GM18502 (cell line): ENCODE data around the gene TTL.

Source experiments
- ATAC-seq: cut with Tn5 transposase; IDR thresholded peaks from one replicate; pipeline ENCODE4 v1.9.1; 2021; ENCODE audit warnings: mild to moderate bottlenecking; ENCODE audit not compliant: unreplicated experiment, poor library complexity

Gene TTL

GRCh38 chr2:112572005-112572404, 90.0 kb downstream of the TTL start:
- no peak for ATAC-seq

- ATAC-seq = no peak
Measured at GRCh38 chr2:112577756-112578155, 95.8 kb downstream of the TTL start.

GRCh38 chr2:112579241-112579640, 97.3 kb downstream of the TTL start:
- ATAC-seq = no peak

DNA sequence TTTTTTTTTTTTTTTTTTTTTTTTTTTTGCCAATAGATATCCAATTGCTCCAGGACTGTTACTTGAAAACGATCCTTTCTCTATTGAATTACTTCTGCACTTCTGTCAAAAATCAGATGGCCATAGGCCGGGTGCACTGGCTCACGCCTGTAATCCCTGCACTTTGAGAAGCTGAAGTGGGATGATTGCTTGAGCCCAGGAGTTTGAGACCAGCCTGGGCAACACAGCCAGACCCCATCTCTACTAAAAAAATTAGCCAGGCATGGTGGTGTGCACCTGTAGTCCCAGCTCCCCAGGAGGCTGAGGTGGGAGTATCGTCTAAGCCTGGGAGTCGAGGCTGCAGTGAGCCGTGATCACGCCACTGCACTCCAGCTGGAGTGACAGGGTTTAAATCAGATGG, 98.1 kb downstream of the TTL start:
- ATAC-seq = no peak

DNA sequence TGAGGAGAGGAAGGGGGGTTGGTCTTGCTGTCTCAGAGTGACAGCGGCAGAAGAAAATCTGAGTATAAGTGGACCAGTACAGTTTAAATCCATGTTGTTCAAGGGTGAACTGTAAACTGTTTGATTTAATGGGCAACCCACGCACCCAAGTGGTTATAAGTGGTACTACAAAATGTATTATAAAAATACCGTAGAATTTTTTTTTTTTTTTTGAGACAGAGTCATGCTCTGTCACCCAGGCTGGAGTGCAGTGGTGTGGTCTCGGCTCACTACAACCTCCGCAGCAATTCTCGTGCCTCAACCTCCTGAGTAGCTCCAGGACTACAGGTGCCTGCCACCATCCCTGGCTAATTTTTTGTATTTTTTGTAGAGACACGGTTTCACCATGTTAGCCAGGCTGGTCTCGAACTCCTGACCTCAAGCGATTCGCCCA, 100.4 kb downstream of the TTL start:
- ATAC-seq = no peak

GRCh38 chr2:112583497-112584133, 101.7 kb downstream of the TTL start:
- no peak for ATAC-seq

DNA sequence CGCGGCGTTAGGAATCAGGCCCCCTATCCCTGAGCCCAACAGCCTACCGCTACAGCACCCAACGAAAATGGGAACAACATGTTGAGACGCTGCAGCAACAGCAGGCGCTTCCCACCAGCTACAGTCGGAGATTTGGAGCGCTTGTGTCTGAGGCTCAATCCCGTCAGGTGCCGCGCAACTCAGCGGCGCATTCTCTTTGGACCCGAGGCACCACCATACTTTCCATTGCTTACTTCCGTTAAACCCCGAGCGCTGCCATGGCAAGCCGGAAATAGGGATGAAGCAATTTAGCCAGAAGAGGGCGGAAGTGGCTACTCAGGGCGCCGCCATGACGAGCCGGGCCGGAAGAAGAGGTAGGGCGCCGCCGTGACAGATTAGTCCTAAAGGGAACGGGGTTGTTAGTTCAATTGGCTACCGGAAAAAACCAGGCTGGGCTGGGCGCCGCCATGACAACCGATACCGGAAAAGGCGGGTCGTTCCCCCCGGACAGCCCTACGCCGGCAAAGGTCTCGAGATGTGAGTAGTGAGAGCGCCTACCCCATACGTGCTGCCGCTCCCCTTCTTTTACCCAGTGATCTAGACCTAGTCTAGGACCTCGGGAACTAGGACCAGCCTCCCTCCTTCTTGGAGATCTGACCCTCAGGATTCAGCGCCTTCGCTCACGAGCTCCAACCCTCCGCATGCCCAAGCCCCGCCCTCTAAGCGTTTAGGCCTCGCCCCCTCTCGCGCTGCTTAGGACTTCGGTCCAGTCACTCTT, 102.4 kb downstream of the TTL start, which contains the start of gene CHCHD5:
Gene CHCHD5 (plus strand): TSS at position 476 of the 757 bp plus-strand sequence. CDS start 39 bp downstream, at position 515.
- peak; percentile 92 for ATAC-seq

- ATAC-seq = no peak
Measured at GRCh38 chr2:112584891-112585250, 102.9 kb downstream of the TTL start.

DNA sequence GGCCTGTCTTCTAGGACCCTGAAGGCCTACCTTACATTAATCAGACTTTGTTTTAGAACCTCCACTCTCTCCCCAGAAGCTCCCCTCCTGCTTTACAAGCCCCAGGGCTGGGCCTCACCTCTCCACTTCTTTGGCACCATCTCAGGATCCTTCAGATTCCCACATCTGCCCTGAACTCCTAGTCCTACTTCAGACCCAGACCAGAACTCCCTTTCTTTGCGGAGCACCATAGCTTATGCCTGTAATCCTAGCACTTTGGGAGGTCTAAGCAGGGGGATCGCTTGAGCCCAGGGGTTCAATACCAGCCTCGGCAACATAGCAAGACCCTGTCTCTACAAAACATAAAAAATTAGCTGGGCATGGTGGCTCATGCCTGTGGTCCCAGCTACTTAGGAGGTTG, 103.4 kb downstream of the TTL start:
- ATAC-seq = no peak

DNA sequence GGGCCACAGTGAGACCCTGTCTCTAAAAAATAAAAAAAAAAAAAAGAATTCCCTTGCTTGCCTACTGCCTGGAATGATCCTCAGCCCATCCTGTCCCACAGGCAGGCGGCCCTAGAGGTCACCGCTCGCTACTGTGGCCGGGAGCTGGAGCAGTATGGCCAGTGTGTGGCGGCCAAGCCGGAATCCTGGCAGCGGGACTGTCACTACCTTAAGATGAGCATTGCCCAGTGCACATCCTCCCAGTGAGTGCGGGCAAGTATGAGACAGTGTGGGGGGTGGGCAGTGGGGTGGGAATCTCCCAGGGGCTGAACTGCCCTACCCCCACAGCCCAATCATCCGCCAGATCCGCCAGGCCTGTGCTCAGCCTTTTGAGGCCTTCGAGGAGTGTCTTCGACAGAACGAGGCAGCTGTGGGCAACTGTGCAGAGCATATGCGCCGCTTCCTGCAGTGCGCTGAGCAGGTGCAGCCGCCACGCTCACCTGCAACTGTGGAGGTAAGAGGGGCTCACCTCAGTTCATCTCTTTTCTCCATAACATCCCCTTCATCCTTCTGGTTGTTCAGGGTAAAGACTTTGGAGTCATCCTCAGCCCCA, 104.0 kb downstream of the TTL start:
- no peak for ATAC-seq

DNA sequence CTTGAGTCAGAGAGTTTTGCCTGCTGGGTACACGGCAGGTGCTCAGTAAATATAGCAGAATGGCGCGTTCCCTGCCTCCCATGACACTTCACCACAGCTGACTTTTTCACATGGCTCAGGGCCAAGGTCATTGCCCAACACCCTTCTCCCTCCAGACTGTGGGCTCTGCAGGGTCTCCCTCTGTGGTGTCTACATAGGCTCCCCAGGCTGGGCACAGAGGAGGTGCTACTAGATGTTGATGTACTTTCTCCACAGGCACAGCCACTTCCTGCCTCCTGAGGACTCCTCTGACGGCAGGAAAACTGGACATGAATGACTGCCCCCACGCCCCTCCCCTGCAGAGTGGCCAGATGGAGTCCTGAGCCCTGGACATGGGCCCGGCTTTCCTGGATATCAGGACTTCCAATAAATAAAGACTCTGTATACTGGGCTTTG, 106.7 kb downstream of the TTL start:
- ATAC-seq = no peak
